IPS-18c (cell line): Measurements from ENCODE around the gene YBEY.

Source experiments
- H3K4me3 ChIP-seq: 2 replicates; pipeline ENCODE4 v1.7.0; 2013; ENCODE audit warnings: low read depth, mild to moderate bottlenecking, low read length, moderate library complexity; ENCODE audit not compliant: insufficient read depth
- H3K9me3 ChIP-seq: one replicate; pipeline ENCODE4 v1.6.1; 2013; ENCODE audit warnings: mild to moderate bottlenecking, low read length, moderate library complexity; ENCODE audit not compliant: control insufficient read depth, insufficient read depth

Gene YBEY

DNA sequence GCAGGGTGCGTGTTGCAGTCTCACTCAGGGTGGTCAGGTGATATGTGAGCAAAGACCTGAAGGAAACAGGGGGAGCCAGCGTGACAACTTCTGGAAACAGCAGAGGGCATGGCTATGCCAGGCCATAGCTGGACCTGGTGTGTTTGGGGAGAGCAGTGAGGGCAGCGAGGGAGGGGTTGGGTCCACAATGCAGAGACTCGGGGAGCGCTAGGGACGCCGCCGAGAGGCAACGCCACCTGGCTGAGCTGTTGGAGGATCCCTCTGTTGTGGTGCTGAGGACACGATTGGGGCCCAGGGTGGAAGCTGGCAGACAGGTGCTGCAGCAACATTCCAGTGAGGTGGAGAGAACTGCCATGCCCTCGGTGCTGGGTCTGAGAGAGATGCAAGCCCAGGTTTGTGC lies 31.0 kb upstream of the YBEY start:
- Histone ChIP-seq H3K9me3 (no peaks in the 10 kb centered on the region), H3K4me3 (no peak overlapping the region)

DNA sequence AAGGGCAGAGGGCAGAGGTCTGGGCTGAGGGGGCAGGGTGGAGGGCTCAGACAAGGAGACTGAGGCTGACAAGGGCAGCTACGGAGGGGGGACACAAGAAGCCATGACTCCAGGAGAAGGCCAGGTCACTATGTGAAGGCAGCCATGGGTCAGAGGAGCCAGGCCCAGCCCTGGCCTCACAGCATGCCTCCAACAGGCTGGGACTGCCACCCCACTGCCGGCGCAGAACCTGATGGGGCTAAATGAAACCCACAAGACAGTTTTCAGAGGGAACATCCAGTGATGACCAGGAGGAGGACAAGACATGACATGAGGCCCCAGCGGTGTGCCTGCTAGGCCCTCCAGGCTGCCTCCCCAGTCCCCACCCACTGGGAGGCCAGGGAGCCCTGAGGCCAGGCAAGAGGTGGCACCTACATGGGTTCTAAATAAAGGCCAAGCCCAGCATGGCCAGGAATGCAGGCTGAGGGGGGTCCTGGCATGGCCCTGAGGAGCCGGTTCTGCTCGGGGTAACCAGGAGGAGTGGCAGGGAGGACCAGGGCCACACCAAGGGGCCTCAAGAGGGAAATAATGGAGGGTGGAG lies 30.3 kb upstream of the YBEY start:
- no peaks in the 10 kb centered on the region for H3K9me3 ChIP-seq
- H3K4me3 ChIP-seq = no peak overlapping the region

DNA sequence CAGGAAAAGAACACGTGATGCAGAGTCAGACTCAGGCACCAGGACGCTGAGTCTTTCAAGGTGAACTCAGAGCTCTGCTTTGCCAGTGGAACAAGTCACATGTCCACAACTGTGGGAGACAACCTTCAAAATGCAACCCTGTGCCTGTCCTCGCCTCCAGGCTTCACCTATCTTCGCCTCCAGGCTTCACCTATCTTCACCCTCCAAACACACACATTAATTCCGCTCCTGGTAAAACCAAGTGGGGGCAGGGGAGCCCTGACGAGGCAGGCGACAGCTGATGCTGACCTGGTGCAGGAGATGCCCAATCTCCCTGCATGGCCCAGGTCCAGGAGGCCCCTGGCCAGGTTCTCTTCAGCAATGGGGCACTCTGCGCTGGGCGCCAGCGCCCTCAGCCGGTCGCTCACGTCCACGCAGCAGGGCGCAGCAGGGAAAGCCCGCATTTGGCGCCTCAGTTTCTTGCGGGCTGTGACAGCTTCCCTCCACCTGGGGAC lies 29.6 kb upstream of the YBEY start:
- H3K9me3 ChIP-seq = no peaks in the 10 kb centered on the region

DNA sequence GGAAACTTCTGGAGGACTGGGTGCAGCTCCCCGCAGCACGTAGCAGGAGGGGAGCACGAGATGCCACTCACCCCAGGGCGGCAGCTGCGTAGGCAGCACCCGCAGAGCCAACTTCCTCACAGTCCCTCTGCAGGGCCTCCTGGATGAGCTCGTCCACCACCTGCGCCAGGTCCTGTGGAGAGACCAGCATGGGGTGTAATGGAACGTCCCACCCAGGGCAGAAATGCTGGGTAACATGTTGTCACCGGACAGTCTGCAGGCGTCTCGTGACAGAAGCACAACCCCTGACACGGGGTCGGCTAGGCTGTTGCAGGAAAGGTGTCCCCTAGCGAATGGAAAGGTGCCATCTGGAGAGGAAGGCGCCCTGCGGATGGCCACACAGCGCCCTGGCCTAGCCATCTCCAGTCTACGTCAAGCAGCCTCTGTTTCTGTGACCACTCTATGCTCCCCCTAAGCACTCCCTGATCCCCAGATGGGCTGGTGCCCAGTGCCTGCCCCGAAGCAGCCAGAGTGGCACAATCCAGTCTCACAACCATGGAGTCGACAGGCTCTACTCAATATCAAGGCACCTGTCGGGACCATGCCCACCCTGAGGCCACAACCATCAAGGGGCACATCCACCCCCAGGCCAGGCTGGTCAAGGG lies 22.0 kb upstream of the YBEY start:
- H3K9me3 ChIP-seq = no peaks in the 10 kb centered on the region
- H3K4me3 ChIP-seq = no peak overlapping the region

More for the DNA sequence above, 29.6 kb upstream of the YBEY start:
- H3K4me3 ChIP-seq = no peak overlapping the region

DNA sequence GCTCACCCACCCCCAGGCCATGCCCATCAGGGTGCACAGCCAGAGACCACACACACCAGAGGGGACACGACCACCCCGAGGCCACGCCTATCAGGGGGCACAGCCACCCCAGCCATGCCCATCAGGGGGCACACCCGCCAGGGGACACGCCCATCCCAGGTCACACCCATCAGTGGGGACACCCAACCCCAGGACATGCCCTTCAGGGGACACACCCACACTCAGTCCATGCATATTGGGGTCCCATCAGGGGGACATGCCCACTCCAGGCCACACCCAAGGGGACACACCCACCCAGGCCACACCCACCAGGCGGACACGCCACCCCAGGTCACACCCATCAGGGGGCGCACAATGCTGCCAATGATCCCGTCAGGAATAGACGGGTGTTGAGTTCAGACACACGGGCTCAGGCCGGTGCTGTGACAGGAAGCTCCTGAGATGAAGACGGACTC lies 21.4 kb upstream of the YBEY start:
- H3K9me3 ChIP-seq = no peaks in the 10 kb centered on the region

DNA sequence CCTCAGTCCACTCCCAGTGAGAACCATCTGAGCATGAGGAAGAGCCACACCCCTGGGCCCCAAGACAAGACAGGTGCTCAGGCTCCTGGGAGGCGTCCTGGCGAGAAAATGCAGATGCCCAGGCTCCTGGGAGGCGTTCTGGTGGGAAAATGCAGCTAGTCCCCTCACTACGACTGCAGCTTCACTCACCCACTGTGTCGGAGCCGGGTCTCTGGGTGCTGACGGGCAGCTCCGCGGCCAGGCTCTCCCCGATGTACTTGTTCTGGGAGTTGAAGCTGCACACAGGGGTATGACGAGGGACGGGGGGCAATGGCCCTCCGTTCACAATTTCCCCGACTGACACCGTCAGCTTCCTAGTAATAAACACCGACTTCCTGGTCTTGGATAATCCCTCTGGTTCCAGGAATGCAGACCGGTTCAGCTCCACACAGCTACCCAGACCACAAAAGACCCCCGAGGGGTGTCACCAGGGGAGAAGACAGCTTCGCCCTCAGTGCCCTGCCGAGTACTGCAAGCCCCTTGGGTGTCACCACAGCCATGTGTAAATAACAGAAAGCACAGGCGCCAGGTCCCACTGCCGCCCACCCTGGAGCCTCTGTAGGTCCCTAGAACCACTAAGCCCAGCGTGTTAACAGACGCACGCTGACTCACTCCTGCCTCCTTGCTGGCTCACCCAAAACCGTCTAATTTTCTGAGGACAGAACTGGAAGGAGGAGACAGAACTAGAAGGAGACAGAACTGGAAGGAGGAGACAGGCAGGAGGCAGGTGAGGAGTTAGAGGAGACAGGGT lies 20.2 kb upstream of the YBEY start:
- H3K9me3 ChIP-seq = no peaks in the 10 kb centered on the region
- H3K4me3 ChIP-seq = no peak overlapping the region

More for the DNA sequence above, 21.4 kb upstream of the YBEY start:
- H3K4me3 ChIP-seq = no peak overlapping the region

DNA sequence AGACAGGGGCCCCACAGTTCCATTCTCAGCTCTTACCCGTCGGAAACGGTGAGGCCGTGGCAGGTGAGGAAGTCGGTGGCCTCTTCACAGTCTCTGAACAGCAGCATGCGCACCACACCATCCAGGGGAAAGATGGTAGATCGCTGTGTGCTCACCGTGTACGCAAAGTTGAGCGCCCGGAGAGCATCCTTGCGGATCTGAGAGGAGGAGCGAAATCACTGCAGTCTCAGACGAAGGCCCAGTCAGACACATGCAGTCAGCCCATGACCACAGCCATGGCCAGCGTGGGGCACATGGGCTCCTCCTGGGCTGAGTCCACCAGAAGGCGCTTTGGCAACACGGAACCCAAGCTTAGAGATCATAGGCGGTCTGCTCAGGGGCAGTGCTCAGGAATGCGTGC lies 19.2 kb upstream of the YBEY start:
- no peak overlapping the region for H3K4me3 ChIP-seq
- no peaks in the 10 kb centered on the region for H3K9me3 ChIP-seq

DNA sequence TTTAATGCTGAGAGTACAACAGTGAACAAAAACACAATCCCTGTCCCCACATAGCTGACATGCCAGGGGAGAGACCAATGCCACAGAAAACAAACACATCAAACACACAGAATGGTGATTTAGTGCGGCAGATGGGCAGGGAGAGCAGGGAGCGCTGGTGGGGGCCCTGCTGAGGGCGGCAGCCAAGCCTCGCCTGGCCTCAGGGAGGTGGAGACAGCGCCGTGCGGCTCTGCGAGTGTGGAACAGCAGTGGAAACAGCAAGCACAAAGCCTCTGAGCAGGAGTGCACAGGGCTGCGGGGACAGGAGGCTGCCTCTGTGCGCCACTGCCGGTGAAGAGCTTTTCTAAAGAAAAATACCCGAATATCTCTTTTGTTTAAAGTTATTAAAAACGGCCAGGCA lies 17.8 kb upstream of the YBEY start:
- H3K9me3 ChIP-seq = no peaks in the 10 kb centered on the region
- no peak overlapping the region for H3K4me3 ChIP-seq

DNA sequence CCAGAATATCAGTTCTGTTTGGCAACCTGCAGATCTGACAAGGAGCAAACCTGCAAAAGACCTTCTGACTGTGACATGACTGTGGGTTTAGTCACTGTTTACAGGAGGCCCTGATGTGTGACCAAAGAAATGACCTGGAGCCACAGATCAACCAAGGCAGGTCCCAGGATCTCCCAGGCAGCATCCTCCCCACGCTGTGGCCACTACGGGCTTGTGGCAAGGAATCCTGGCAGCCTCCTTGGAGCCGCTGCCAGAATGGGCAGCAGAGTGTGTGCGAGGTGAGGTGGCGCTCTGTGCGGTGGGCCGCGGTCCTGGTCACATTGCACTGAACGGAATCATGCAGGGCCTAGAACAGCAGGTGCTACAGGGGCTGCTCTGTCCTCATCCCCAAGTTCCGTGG lies 16.7 kb upstream of the YBEY start:
- H3K9me3 ChIP-seq = no peaks in the 10 kb centered on the region

DNA sequence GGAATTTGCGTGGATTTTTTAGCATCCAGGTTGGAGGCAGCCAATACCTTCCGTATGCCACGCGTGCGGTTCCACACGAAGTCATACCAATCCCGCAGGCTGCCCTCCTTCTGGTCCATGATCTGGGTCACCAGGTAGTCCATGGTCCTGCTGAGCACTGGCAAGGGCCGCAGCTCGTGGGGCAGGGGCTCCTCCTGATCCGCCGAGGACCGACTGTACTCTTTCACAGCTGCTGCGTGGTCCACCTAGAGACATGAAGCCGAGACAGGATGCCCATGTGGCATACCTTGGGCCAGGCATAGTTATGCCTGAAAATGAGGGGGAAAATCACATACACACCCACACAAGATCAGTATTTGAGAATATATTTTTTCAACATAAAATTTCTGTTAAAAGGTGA lies 12.8 kb upstream of the YBEY start:
- H3K4me3 ChIP-seq = no peak overlapping the region
- H3K9me3 ChIP-seq = no peaks in the 10 kb centered on the region

More for the DNA sequence above, 16.7 kb upstream of the YBEY start:
- H3K4me3 ChIP-seq = no peak overlapping the region

DNA sequence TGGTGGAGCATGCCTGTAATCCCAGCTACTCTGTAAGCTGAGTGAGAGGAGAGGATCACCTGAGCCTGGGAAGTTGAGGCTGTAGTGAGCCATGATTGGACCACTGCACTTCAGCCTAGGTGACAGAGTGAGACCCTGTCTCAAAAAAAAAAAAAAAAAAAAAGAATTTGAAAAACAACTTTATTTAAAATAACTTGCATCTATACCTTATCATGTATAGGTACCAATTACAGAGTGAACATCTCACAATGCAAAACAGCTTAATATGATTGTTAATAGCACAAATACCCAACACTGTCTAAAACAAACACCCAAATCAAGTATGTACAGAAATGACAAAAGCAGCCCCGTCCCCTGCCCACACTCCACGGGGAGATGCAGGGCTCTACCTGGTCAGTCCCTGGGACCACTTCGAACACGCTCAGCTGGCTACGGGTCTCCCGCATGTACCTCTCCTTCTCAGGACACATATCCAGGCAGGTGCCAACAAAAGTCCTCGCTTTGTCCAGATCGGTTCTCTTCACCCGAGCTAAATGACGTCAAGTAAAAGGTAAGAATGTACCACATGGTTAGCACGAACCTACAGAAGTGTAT lies 11.2 kb upstream of the YBEY start:
- Histone ChIP-seq H3K9me3 (no peaks in the 10 kb centered on the region), H3K4me3 (no peak overlapping the region)

DNA sequence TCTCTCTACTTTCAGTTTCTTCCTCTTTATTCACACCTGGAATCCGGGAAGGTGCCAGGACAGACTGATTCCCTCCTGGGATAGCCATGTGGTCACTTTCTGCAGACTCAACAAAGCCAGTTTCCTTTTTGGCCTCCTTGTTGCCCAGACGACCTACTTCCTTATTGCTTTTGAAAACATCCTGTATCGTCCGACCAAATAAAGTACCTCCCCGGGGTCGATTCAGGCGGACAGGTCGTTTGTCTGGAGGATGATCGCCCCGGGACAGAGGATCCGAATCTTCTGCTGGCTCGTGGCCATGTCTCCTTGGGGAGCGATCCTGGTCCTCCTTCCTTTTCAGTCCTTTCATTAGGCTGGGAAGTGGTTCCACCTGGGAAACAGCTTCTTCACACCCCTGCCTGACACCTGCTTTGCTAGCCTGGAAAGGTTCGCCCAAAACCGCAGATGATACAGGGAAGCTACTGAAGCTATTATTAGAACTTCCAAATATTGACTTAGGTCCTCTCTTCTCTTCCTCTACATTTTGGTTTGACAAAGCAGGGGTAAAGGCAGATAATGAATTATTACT lies 2.0 kb upstream of the YBEY start:
- H3K9me3 ChIP-seq = no peaks in the 10 kb centered on the region
- H3K4me3 ChIP-seq = no peak overlapping the region

DNA sequence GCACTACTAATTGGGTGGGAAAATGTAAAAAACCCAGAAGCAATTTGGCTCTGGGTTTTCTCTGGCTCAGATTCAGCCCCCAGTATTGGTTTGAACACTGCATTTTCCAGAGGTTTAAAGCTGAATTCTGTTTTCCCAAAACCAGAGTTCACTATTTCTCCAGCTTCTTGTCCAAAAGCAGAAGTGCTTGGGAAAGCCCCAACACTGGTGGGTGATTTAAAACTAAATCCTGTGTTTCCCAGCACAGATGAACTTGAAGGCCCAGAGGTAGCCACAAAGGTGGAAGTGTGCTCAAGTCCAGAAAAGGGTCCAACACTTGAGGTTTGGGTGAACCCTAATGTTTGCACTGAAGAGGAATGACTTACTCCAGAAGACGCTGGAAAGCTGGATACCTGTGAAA lies 1.4 kb upstream of the YBEY start:
- no peaks in the 10 kb centered on the region for H3K9me3 ChIP-seq
- H3K4me3 ChIP-seq = peak overlapping the region; percentile 94; the same call in 1 of the 2 replicates

DNA sequence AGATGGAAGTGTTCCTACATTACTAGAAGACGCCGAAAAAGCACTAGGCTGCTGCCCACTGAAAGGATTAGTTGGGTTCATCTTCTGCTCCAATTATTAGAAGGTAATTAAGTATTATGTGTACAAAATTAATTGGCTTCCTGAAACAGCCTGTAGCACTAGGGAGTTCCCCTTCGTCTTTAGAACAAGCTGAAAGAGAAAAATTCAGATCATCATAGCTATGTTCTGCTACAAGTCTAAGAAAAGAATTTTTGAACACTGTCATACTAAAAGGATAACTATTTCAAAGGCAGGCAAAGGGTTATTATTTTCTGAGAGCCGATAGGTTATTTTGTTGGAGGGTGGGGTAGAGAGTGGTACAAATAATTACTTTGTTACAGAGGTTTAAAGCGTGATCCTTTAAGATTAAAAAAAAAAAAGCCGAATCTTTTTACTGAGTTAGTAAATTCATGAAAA lies 908 bp upstream of the YBEY start, which contains the start of gene MCM3AP:
Gene MCM3AP (minus strand): TSS at position 406 of the 456 bp plus-strand sequence. CDS start 325 bp downstream, at position 81.
- Histone ChIP-seq H3K4me3 (peak within 1 kb of the TSS; percentile 94), H3K9me3 (no peaks in the 10 kb centered on the region)

DNA sequence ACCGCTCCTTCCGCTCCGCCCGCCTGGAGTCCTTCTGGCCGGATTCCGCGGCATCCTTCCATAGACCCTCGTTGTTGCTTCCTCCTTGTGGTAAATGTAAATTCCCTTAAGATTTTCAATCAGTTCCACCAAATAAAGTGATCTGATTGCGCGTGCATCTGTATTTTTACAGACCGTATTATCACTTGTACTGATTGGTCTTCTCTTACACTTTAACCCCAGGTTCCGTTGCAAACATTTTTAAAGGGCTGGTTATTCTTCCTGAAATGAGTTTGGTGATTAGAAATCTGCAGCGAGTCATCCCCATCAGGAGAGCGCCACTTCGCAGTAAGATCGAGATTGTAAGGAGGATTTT lies 483 bp downstream of the YBEY start:
- Histone ChIP-seq H3K9me3 (no peaks in the 10 kb centered on the region), H3K4me3 (peak overlapping the region; percentile 94)

DNA sequence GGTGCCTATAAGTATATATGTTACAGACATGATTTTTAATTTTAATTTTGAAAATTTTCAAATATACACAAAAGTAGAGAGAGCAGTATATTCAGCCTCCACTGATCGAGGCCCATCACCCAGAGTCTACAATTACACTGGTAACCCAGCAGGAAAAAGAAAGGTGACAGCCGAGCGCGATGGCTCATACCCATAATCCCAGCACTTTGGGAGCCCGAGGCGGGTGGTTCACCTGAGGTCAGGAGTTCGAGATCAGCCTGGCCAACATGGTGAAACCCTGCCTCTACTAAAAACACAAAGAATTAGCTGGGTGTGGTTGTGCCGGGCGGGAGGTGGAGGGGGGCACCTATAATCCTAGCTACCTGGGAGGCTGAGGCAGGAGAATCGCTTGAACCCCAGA lies 1.4 kb downstream of the YBEY start:
- Histone ChIP-seq H3K4me3 (no peak overlapping the region), H3K9me3 (no peaks in the 10 kb centered on the region)

DNA sequence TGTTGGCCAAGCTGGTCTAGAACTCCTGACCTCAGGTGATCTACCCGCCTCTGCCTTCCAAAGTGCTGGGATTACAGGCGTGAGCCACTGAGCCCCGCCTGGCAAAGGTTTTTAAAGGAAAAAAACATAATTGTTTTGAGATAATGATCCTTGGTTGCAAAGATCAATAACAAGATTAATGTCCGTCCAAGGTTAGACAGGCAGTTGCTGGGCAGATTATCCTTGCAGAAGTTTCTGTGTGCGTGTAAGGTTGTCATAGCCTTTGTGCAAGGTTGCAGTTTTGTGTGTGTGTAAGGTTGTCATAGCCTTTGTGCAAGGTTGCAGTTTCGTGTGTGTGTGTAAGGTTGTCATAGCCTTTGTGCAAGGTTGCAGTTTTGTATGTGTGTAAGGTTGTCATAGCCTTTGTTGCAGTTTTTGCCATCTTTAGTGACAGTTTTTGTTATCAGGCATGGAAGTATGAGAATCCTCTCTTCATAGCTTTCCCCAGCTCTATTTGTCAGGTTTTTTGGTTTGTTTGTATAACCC lies 3.6 kb downstream of the YBEY start:
- no peak overlapping the region for H3K4me3 ChIP-seq
- H3K9me3 ChIP-seq = no peaks in the 10 kb centered on the region
